C1 segment of cervical spinal cord (tissue), 14 donors: Measurements from ENCODE around the gene PADI1.
"Not testable (repeated sequence)": the region's sequence is repeated elsewhere in the genome, so short reads cannot be mapped to it uniquely, and the experiment has no call there.

ENCODE experiments used
- DNase-seq, 14 donors: peaks; one replicate each; lab custom pipeline; 2025; lab: John Stamatoyannopoulos, UW

PADI1 gene

DNA sequence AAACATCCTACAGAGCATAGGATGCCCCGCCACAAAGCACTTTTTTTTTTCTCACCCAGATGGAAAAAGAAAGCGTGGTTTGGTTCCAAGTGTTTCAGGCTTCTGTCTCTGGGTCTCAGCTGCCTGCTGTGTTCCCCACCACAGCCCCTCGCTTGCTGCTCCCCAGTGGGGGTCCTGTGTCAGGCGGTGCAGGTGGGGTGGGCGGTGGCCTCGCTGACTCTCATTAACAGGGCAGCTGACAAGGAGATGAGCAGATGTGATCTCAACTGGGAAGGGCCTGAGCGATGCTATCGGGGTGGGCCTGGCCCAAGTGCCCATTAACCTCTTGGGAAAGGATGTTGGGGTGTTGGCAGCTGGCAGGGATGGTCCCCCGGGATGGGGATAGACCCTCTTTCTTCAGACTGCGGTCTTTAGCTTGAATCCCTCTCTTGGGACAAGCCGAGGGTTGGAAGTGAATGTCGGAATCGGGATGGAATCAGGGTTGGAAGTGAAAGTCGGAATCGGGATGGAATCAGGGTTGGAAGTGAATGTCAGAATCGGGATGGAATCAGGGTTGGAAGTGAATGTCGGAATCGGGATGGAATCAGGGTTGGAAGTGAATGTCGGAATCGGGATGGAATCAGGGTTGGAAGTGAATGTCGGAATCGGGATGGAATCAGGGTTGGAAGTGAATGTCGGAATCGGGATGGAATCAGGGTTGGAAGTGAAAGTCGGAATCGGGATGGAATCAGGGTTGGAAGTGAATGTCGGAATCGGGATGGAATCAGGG, 36.3 kb downstream of the PADI1 start:
- DNase-seq, result not testable (repeated sequence)

DNA sequence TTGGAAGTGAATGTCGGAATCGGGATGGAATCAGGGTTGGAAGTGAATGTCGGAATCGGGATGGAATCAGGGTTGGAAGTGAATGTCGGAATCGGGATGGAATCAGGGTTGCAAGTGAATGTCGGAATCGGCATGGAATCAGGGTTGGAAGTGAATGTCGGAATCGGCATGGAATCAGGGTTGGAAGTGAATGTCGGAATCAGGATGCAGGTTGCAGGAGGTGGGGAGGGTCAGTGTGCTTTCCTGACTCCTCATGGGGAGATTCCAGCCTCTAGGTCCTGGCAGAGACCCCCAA, 36.8 kb downstream of the PADI1 start:
- not testable (repeated sequence) for DNase-seq

DNA sequence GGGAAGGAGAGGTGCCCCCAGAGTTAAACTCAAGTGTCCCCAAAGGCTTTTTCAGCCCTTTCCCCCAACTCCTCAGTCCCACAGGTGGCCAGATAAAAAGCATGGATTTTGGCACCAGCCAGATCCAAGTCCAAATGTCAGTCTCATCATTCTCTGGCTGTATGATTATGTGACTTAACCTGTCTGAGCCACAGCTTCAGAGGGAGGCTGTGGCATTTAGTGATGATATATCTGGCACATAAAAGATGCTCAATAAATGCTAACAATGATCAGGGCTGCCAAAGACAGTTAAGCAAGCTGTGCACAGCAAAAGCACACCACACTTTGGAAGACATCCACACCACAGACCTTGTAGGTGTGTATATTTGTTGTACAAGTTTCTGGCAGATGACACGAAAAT, 38.3 kb downstream of the PADI1 start:
- DNase-seq, result no peak

GRCh38 chr1:17244821-17245740, 40.2 kb downstream of the PADI1 start:
- no peak for DNase-seq

- no peak for DNase-seq
Measured at GRCh38 chr1:17245816-17246325, 40.9 kb downstream of the PADI1 start.

- DNase-seq, result no peak
Measured at GRCh38 chr1:17246971-17247370, 42.0 kb downstream of the PADI1 start.

DNA sequence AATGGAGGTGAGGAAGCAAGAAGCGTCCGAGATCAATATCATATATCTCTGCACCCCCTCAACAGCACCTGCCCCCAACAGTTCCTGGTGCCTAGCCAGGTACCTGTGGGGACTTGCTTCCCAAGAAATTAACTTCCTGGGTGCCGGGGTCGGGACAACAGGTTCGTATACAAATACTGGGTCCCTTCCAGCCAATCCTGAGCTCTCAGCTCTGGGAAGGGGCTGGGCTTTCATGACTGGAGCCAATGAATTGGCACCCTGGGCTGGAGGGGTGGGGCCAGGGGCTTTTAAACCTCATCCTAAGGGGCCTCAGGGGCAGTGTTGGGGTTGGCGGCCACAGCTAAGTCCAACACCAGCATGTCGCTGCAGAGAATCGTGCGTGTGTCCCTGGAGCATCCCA, 43.9 kb downstream of the PADI1 start, which contains the start of gene PADI3:
Gene PADI3, plus strand, starts transcription at position 318 of the 400 bp plus-strand sequence. Its CDS starts 40 bp downstream, at position 358.
- no peak for DNase-seq

GRCh38 chr1:17250601-17251000, 45.7 kb downstream of the PADI1 start:
- DNase-seq, result no peak

DNA sequence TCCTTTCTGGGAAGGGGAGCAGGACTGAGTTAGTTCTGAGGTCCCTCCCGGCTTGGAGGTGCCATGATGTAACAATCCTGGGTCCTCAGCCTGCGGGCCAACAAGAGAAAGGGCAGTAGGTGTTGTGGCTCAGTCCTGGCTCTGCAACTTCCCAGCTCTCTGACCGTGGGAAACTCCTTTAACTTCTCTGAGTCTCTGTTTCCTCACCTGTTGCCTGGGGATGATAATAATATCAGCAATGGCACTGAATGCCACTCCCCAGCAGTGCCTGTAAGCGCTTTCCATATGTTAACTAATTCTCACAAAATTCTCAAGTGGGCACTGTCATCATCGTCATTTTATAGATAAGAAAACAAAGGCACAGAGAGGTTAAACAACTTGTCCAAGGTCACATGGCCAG, 46.3 kb downstream of the PADI1 start:
- DNase-seq, result no peak

GRCh38 chr1:17251701-17252376, 46.9 kb downstream of the PADI1 start:
- no peak for DNase-seq

GRCh38 chr1:17255336-17255735, 50.4 kb downstream of the PADI1 start:
- no peak for DNase-seq

- no peak for DNase-seq
Measured at GRCh38 chr1:17258116-17258757, 53.3 kb downstream of the PADI1 start.

GRCh38 chr1:17258758-17259130, 53.8 kb downstream of the PADI1 start:
- DNase-seq, result no peak

GRCh38 chr1:17259233-17259873, 54.4 kb downstream of the PADI1 start:
- DNase-seq, result no peak

DNA sequence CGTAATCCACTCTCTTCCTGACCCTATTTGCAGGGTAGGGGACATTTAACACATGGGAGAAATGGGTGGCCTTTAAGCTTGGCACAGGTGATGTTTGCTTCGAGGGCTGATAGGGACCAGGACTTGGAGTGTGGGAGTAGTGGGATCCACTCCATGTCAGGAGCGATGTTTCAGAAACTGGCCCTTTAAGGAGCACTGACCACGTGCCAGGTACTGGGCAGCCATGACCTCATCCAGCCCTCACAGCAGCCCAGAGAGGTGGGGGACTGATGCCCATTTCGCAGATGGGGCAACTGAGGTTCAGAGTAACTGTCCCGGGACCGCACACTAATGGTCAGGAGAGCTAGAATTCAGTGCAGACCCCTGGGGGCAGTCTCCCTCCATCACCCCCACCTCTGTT, 55.3 kb downstream of the PADI1 start:
- no peak for DNase-seq

- no peak for DNase-seq
Measured at GRCh38 chr1:17260738-17261137, 55.8 kb downstream of the PADI1 start.

DNA sequence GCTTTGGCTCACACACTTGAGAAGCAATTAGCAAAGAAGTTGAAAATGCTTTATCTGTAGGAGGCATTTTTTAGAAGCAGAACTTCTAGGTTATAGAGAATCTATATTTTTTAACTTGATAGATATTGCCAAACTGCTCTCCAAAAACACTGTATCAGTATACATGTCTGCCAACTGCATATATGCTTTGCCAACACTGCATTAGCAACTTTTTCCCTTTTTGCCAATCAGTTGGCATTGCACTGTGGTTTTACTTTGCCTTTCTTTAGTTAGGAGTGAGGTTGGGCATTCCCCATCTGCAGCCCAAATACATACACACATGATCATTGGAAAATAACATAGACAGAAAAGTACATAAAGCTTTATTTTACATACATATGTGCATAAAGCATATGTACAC, 59.0 kb downstream of the PADI1 start:
- no peak for DNase-seq

- DNase-seq, result no peak
Measured at GRCh38 chr1:17264470-17264869, 59.5 kb downstream of the PADI1 start.

DNA sequence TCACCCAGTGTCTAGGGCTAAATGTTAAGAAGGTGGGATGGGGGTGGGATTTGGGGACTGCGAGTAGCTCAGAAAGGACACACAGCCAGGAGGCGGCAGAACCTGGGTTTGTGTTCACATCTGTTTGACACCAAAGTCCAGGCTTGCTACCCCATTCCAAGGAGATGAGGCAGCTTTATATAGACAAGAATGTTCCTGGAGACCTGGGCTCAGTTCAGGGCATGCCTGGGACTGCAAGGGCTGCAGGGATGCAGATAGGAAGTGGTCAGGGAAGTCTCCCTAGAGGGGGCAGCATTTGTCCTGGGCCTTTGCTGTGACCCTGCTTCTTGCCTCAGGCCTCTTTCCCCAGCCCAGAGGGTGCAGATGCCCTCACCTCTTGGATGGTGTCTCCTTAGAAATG, 60.2 kb downstream of the PADI1 start:
- DNase-seq, result no peak

- DNase-seq, result no peak
Measured at GRCh38 chr1:17265950-17266349, 61.0 kb downstream of the PADI1 start.
